Measurements from ENCODE around the gene PLAGL1. TPM values are rescaled to one million over a fixed set of nuclear protein-coding genes. Genes with fewer than 3 reads are reported as not detected.

PLAGL1 gene
- total and polyA plus RNA-seq, 2 of the 8 experiments (the other 6 are each of a cell fraction or from before 2014, with no cell fraction given): 0.94 to 1.1 TPM

DNA sequence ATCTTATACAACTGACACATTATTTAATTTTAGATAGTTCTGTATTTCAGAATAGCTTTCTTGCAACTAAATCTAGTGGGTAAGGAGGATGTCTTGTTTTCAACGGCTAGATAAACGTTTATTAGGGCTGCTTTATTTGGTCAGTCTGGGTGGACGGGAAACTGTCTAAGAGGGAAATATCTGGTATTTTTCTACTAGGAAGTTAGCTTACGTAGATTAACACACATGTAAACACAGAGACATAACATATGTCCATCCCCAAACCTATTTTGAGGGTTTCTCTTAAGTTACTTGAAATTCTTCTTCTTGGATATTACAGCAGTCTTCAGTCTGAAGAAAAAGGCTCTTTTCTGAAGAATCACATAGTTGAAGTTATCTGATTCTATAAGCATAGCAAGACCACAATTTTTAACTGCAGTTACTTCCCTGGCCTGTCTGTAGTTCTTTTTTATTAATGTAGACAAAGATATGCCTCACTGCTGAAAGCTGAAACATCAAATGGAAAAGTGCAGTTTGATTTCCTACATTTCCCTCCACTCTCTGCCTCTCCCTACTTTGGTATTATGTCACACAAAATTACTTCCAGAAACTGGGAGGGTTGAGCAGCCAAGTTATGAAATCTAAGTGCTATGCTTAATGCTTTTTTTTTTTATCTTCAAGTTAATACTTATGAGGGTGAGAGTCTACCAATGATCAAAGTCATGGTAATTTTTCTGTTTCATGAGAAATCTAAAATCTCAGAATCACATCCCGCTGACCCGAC, 37.4 kb downstream of the PLAGL1 start:
- Histone ChIP-seq H3K4me1 (replicated peaks in 1 of 4; ENCODE audit: control insufficient read depth in 3 of 4, insufficient read depth in 4 of 4, low read length in 3 of 4) (peaks cover 3 to 17% (median 15%) of the 10 kb centered on the region in 4 experiments), H3K79me2 (ENCODE audit: control insufficient read depth in 1 of 2, insufficient read depth in 2 of 2, low read length in 2 of 2) (no peaks in the 10 kb centered on the region), H2AK5ac (ENCODE audit: low read depth, low read length) (no peak overlapping the region), H2BK5ac (ENCODE audit: low read depth, low read length) (no peak overlapping the region), H3K56ac (replicated peaks; ENCODE audit: insufficient read length, low read depth, low read length) (no peak overlapping the region), H4K5ac (ENCODE audit: insufficient read length, low read depth, low read length) (no peak overlapping the region), H2BK15ac (ENCODE audit: low read length) (no peak overlapping the region), H3K18ac (ENCODE audit: extremely low read depth, low read length) (no peak overlapping the region), H3K27ac (ENCODE audit: low read depth, low read length) (no peak overlapping the region), H2BK20ac (ENCODE audit: low read length) (no peak overlapping the region), H2AFZ (ENCODE audit: low read length) (no peak overlapping the region), H2BK120ac (replicated peaks; ENCODE audit: low read depth, low read length) (no peak overlapping the region), H4K20me1 (replicated peaks in 1 of 2; ENCODE audit: control insufficient read depth in 1 of 2, insufficient read depth in 2 of 2, low read length in 2 of 2) (peaks cover 2 to 3% of the 10 kb centered on the region in 2 experiments), H2BK12ac (ENCODE audit: low read depth, low read length) (no peak overlapping the region), H3K4ac (replicated peaks; ENCODE audit: insufficient read length, low read depth, low read length) (no peak overlapping the region), H4K91ac (replicated peaks; ENCODE audit: insufficient read length, low read length) (no peak overlapping the region), H3K36me3 (ENCODE audit: control insufficient read depth in 2 of 4, insufficient read depth in 4 of 4, low read length in 3 of 4) (no peaks in the 10 kb centered on the region), H3K79me1 (ENCODE audit: low read depth, low read length) (no peaks in the 10 kb centered on the region), H3K27me3 (replicated peaks in 1 of 4; ENCODE audit: control insufficient read depth in 3 of 4, extremely low read depth in 1 of 4, insufficient read depth in 3 of 4, low read length in 3 of 4) (peaks cover 71 to 89% (median 84%) of the 10 kb centered on the region in 4 experiments), H3K14ac (ENCODE audit: insufficient read length) (no peak overlapping the region), H4K8ac (ENCODE audit: extremely low read depth, insufficient read depth, low read length) (no peak overlapping the region), H3K9me3 (ENCODE audit: insufficient read depth in 2 of 2, low read depth in 1 of 2, low read length in 1 of 2) (no peaks in the 10 kb centered on the region), H3K4me2 (ENCODE audit: insufficient read depth in 1 of 2, low read depth in 2 of 2, low read length in 2 of 2) (no peak overlapping the region), H3K23me2 (ENCODE audit: low read depth, low read length) (0 out of 2 replicates have a peak, but pooled peaks cover 3% of the 10 kb centered on the region), H3K9ac (replicated peaks in 1 of 4; ENCODE audit: extremely low read depth in 1 of 4, low read depth in 3 of 4, low read length in 3 of 4) (no peak overlapping the region), H3K4me3 (ENCODE audit: extremely low read depth in 1 of 4, insufficient read depth in 2 of 4, low read depth in 3 of 4, low read length in 4 of 4) (no peak overlapping the region), H3K23ac (ENCODE audit: insufficient read length) (no peak overlapping the region)
- CTCF ChIA-PET (ENCODE audit: partially characterized antibody): interaction anchor here (0.6 to 6.9 kb wide), 8 partner anchors 11 to 397 kb away, joined by 3 to 116 read pairs (median 5); no protein-coding TSS in a partner anchor
- no peak for DNase-seq (ENCODE audit: low read depth in 1 of 2, low spot score in 2 of 2)
- FAIRE-seq: no peak
- no peak for TF ChIP-seq YY1 (IDR thresholded peaks at IDR 0.05; ENCODE audit: low read depth, low read length)
- no peak for TF ChIP-seq CBX5 (IDR thresholded peaks at IDR 0.05; ENCODE audit: low read depth, low read length)
- no peak for TF ChIP-seq KDM5A (IDR thresholded peaks at IDR 0.05; ENCODE audit: low read length)
- no peak for TF ChIP-seq TAF1 (IDR thresholded peaks at IDR 0.05; ENCODE audit: low read depth, low read length)
- no peak for TF ChIP-seq TEAD4 (IDR thresholded peaks at IDR 0.05; ENCODE audit: low read depth, low read length)
- no peak for TF ChIP-seq HDAC6 (IDR thresholded peaks at IDR 0.05; ENCODE audit: low read depth, low read length)
- no peak for TF ChIP-seq FOSL1 (IDR thresholded peaks at IDR 0.05; ENCODE audit: insufficient read depth, low read depth, low read length)
- TF ChIP-seq EGR1 (IDR thresholded peaks at IDR 0.05; ENCODE audit: borderline replicate concordance, low read depth, low read length): no peak
- no peak for TF ChIP-seq TBP (IDR thresholded peaks at IDR 0.05; ENCODE audit: low read depth, low read length)
- TF ChIP-seq CBX8 (IDR thresholded peaks at IDR 0.05; ENCODE audit: borderline replicate concordance, low read depth, low read length): no peak; the same call in 1 of the 2 replicates
- TF ChIP-seq, protein P1, sequence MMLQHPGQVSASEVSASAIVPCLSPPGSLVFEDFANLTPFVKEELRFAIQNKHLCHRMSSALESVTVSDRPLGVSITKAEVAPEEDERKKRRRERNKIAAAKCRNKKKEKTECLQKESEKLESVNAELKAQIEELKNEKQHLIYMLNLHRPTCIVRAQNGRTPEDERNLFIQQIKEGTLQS (IDR thresholded peaks at IDR 0.05; ENCODE audit: insufficient read depth, low read depth, low read length): no peak
- 61% methylated on average over 6 of the region's 6 CpGs; no CpG with 5 or more reads in 1 of the 2 experiments for WGBS, 2 experiments (ENCODE audit: extremely low coverage in 1 of 2, insufficient coverage in 1 of 2, insufficient read length in 1 of 2, insufficient replicate concordance in 2 of 2, low coverage in 1 of 2, low lambda C conversion rate in 2 of 2, missing lambda C conversion rate in 1 of 2)
- POLR2A ChIA-PET (ENCODE audit: partially characterized antibody): interaction anchor here (1.6 kb wide), 1 partner anchor 12 kb away, joined by 3 read pairs; no protein-coding TSS in a partner anchor
